Neuron (in vitro differentiated cells): ENCODE results near the gene NFATC2.

Experiments
- H2AFZ ChIP-seq: one replicate; pipeline ENCODE4 v1.6.1; 2013; ENCODE audit warnings: low read depth, mild to moderate bottlenecking, inconsistent platforms, low read length, moderate library complexity
- H3K27me3 ChIP-seq: one replicate; pipeline ENCODE4 v1.6.1; 2013; ENCODE audit warnings: low read length; ENCODE audit not compliant: insufficient read depth
- H3K36me3 ChIP-seq: one replicate; pipeline ENCODE4 v1.6.1; 2013; ENCODE audit warnings: low read length; ENCODE audit not compliant: insufficient read depth
- H3K4me1 ChIP-seq: one replicate; pipeline ENCODE4 v1.6.1; 2013; ENCODE audit warnings: low read length; ENCODE audit not compliant: insufficient read depth
- H3K4me3 ChIP-seq: 2 replicates; pipeline ENCODE4 v1.5.1; 2013; ENCODE audit warnings: mild to moderate bottlenecking, low read length, moderate library complexity
- H3K9me3 ChIP-seq: one replicate; pipeline ENCODE4 v1.6.1; 2013; ENCODE audit warnings: low read length

NFATC2 gene

DNA sequence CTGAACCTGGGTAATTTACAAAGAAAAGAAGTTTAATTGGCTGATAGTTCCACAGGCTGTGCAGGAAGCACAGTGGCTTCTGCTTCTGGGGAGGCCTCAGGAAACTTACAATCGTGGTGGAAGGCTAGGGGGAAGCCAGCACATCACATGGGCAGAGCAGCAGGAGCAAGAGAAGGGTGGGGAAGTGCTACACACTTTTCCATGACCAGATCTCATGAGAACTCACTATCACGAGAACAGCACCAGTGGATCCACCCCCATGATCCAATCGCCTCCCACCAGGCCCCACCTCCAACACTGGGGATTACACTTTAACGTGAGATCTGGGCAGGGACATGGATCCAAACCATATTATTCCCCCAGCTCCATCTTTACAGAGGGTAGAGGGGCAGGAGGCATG lies 166.4 kb downstream of the NFATC2 start:
- H3K27me3 ChIP-seq: no peaks in the 10 kb centered on the region

GRCh38 chr20:51375561-51375960 lies 167.0 kb downstream of the NFATC2 start:
- Histone ChIP-seq H3K4me3 (no peak overlapping the region), H3K9me3 (no peaks in the 10 kb centered on the region), H2AFZ (no peak overlapping the region), H3K4me1 (no peaks in the 10 kb centered on the region), H3K36me3 (no peaks in the 10 kb centered on the region), H3K27me3 (no peaks in the 10 kb centered on the region)

More for the DNA sequence above, 166.4 kb downstream of the NFATC2 start:
- Histone ChIP-seq H2AFZ (no peak overlapping the region), H3K4me1 (no peaks in the 10 kb centered on the region), H3K4me3 (no peak overlapping the region), H3K36me3 (no peaks in the 10 kb centered on the region), H3K9me3 (no peaks in the 10 kb centered on the region)

DNA sequence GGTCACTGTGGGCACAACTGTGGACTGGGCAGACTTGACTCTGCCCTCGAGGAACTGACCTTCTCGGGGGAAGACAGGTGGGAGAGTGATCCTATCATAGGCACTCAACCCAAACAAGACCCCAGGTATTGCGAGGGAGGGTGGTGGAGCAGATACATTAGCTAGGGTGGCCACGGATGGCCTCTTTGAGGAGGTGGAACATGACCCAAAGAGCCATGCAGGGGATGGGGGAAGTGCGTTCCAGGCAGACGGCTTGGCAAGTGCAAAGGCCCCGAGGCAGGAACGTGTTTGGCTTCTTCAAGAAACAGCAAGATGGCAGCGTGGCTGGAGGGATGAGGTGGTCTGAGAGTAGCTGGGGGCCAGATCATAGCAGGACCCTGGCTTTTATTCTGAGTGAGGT lies 167.6 kb downstream of the NFATC2 start:
- no peaks in the 10 kb centered on the region for H3K27me3 ChIP-seq
- no peaks in the 10 kb centered on the region for H3K4me1 ChIP-seq
- no peak overlapping the region for H2AFZ ChIP-seq
- H3K36me3 ChIP-seq: no peaks in the 10 kb centered on the region
- H3K9me3 ChIP-seq: no peaks in the 10 kb centered on the region
- H3K4me3 ChIP-seq: no peak overlapping the region

- H3K4me1 ChIP-seq: no peaks in the 10 kb centered on the region
- no peaks in the 10 kb centered on the region for H3K36me3 ChIP-seq
- no peak overlapping the region for H3K4me3 ChIP-seq
- no peak overlapping the region for H2AFZ ChIP-seq
- H3K27me3 ChIP-seq: no peaks in the 10 kb centered on the region
- no peaks in the 10 kb centered on the region for H3K9me3 ChIP-seq
Observed at GRCh38 chr20:51374456-51374830, 168.1 kb downstream of the NFATC2 start.

GRCh38 chr20:51373713-51374455 lies 168.6 kb downstream of the NFATC2 start:
- Histone ChIP-seq H3K9me3 (no peaks in the 10 kb centered on the region), H3K27me3 (no peaks in the 10 kb centered on the region), H3K36me3 (no peaks in the 10 kb centered on the region), H3K4me3 (no peak overlapping the region), H2AFZ (no peak overlapping the region), H3K4me1 (no peaks in the 10 kb centered on the region)

GRCh38 chr20:51372966-51373365 lies 169.6 kb downstream of the NFATC2 start:
- Histone ChIP-seq H3K4me3 (no peak overlapping the region), H3K27me3 (no peaks in the 10 kb centered on the region), H3K9me3 (no peaks in the 10 kb centered on the region), H2AFZ (no peak overlapping the region), H3K4me1 (no peaks in the 10 kb centered on the region), H3K36me3 (no peaks in the 10 kb centered on the region)

DNA sequence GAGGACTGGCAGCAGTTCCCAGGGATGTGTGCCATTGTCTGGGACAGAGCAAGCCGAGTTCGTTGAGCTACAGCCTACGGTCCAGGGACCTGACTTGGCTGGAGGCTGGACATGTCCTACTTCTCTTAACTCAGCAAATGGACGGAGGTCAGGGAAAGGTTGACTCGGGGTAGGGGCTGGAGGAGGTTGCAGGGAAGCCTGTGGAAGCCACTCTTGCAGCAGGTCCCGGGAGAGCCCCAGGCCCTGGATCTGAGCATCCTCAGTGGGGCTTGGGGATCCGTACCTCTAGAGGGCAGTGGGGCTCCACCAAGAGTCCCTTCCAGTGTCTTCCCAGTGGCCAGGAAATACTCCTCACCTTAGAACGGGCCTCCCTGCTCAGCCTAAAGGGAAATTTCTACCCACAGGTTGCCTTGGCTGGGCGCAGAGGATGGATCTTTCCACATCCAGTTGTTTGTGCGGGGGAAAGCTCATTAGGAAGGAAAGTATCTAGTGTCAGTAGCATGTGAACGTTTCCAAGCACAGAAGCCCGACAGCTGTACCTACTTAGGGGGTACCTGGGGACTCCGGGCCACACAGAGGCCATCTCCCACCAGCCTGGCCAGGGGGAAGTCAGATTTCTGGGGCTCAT lies 170.2 kb downstream of the NFATC2 start:
- Histone ChIP-seq H3K4me1 (no peaks in the 10 kb centered on the region), H3K4me3 (no peak overlapping the region), H3K27me3 (no peaks in the 10 kb centered on the region), H3K9me3 (no peaks in the 10 kb centered on the region), H3K36me3 (no peaks in the 10 kb centered on the region), H2AFZ (no peak overlapping the region)

DNA sequence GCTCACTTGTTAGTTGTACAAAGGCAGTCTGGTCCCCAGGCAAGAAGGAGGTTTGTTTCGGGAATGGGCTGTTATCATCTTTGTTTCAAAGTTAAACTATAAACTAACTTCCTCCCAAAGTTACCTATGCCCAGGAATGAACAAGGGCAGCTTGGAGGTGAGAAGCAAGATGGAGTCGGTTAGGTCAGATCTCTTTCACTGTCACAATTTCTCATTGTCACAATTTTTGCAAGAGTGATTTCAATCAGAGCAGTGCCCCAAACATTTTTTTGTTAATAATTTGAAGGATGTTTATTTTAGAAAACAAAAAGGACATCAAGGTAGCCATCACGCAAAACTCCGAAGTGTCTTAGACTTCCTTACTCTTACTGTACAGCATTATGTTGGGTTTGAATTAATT lies 170.8 kb downstream of the NFATC2 start:
- H3K27me3 ChIP-seq: no peaks in the 10 kb centered on the region
- no peaks in the 10 kb centered on the region for H3K4me1 ChIP-seq
- no peak overlapping the region for H3K4me3 ChIP-seq
- H3K9me3 ChIP-seq: no peaks in the 10 kb centered on the region
- H2AFZ ChIP-seq: no peak overlapping the region
- H3K36me3 ChIP-seq: no peaks in the 10 kb centered on the region

DNA sequence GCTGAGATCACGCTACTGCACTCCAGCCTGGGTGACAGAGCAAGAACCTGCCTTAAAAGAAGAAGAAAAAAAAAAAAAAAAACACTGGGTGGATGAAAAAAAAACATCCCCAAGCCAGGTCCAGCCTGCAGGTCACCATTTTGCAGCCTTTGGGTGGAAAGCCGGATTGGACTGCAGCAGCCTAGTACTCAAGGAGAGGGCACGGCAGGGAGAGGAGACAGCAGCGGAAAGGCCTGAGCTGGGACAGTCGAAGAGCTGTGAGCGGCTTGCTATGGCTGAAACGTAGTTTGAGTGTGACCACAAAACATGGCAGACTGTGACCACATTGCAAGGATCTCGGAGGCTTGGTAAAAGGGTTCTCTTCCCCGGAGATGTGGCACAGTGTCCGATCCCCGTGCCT lies 173.0 kb downstream of the NFATC2 start:
- no peaks in the 10 kb centered on the region for H3K36me3 ChIP-seq
- no peaks in the 10 kb centered on the region for H3K9me3 ChIP-seq
- peaks cover 3% of the 10 kb centered on the region for H3K4me1 ChIP-seq
- H3K27me3 ChIP-seq: no peaks in the 10 kb centered on the region
- no peak overlapping the region for H3K4me3 ChIP-seq
- no peak overlapping the region for H2AFZ ChIP-seq

DNA sequence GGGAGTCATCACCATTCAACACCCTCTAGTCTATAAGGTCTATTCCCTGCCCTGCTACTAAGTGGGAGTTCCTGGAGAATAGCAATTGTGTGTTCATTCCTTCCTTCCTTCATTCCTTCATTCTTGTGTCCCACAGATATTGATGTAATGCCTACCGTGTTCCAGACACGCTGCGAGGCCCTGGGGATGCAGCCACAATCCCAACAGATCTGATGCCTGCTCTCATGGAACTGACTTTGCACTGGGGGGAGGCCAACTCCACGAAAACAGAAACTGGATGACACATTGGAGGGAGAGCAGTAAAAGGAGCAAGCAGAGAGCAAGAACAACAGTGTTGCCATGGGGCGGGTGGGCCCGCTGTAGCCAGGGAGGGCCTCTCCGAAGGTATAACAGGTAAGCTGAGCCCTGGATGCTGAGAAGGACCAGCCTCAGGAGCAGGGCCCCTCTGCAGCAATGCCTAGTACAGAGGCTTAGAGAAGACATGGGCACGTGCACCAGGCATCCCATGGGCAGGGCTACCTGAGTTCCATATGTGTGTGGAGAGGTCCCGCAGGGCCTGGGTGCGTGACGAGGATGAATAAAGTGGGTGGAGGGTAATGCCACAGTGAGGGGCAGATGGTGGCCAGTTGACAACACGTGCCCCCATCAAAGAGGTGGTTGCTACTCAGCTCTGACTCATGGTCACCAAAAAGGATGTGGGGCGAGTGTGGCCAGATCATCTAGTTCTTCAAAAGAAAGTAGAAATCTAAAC lies 173.9 kb downstream of the NFATC2 start:
- Histone ChIP-seq H3K36me3 (no peaks in the 10 kb centered on the region), H2AFZ (no peak overlapping the region), H3K27me3 (no peaks in the 10 kb centered on the region), H3K4me1 (peaks cover 3% of the 10 kb centered on the region), H3K9me3 (no peaks in the 10 kb centered on the region), H3K4me3 (no peak overlapping the region)

- no peaks in the 10 kb centered on the region for H3K36me3 ChIP-seq
- no peak overlapping the region for H3K4me3 ChIP-seq
- H3K4me1 ChIP-seq: peaks cover 3% of the 10 kb centered on the region
- no peaks in the 10 kb centered on the region for H3K27me3 ChIP-seq
- no peak overlapping the region for H2AFZ ChIP-seq
- no peaks in the 10 kb centered on the region for H3K9me3 ChIP-seq
Observed at GRCh38 chr20:51366155-51366886, 176.2 kb downstream of the NFATC2 start.

DNA sequence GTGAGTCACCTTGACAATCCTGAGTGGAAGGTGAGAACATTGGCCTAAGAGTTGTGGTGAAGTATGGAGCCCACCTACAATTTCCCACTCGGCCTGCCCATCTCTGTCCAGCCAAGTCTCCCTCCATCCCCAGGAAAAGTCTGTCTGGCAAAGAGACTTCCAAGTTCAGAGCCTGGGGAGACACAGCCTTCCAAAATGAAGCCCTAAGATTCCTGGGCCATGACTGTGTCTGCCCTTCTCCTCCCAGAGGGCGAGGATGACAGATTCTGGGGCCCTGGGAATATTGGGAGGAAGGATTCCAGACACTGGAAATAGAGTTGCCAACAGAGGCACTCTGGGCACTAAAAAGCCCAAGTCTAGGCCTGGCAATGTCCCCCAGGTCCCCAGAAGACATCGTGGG lies 176.8 kb downstream of the NFATC2 start:
- no peaks in the 10 kb centered on the region for H3K9me3 ChIP-seq
- no peak overlapping the region for H3K4me3 ChIP-seq
- peaks cover 3% of the 10 kb centered on the region for H3K4me1 ChIP-seq
- no peak overlapping the region for H2AFZ ChIP-seq
- no peaks in the 10 kb centered on the region for H3K27me3 ChIP-seq
- no peaks in the 10 kb centered on the region for H3K36me3 ChIP-seq

GRCh38 chr20:51363813-51364212 lies 178.7 kb downstream of the NFATC2 start:
- H2AFZ ChIP-seq: no peak overlapping the region
- no peaks in the 10 kb centered on the region for H3K36me3 ChIP-seq
- no peak overlapping the region for H3K4me3 ChIP-seq
- no peaks in the 10 kb centered on the region for H3K9me3 ChIP-seq
- peaks cover 3% of the 10 kb centered on the region for H3K4me1 ChIP-seq
- H3K27me3 ChIP-seq: no peaks in the 10 kb centered on the region
